Activated T-helper 2 cell treated with anti-CD3 and anti-CD28 coated beads, Interferon-gamma antibody, Interleukin-2, Interleukin-4, amounts not matched to agents 10 μg/mL and 5 μg/mL and 100 μg/mL, durations not matched to agents 14 hours and 24 hours and 36 hours (primary cell): Measurements from ENCODE around the gene ZNF280B. TPM values are rescaled to one million over a fixed set of nuclear protein-coding genes. Genes with fewer than 3 reads are reported as not detected.
"Not testable (repeated sequence)": the region's sequence is repeated elsewhere in the genome, so short reads cannot be mapped to it uniquely, and the experiment has no call there.

Experiments
- DNase-seq: peaks from one replicate; pipeline ENCODE4 v3.0.0; 2021; ENCODE audit warnings: low spot score
- H3K27ac Mint-ChIP-seq: one replicate; pipeline ENCODE4 v1.8.0; 2021; ENCODE audit warnings: mixed read lengths
- H3K27me3 Mint-ChIP-seq: one replicate; pipeline ENCODE4 v1.8.0; 2021; ENCODE audit warnings: low read depth, mixed read lengths
- H3K36me3 Mint-ChIP-seq: one replicate; pipeline ENCODE4 v1.8.0; 2021; ENCODE audit warnings: low read depth, mixed read lengths
- H3K4me1 Mint-ChIP-seq: one replicate; pipeline ENCODE4 v1.8.0; 2021; ENCODE audit warnings: low read depth, mixed read lengths
- H3K4me3 Mint-ChIP-seq: one replicate; pipeline ENCODE4 v1.8.0; 2021; ENCODE audit warnings: low read depth, mild to moderate bottlenecking, moderate library complexity, mixed read lengths
- H3K9me3 Mint-ChIP-seq: one replicate; pipeline ENCODE4 v1.8.0; 2021; ENCODE audit warnings: mixed read lengths
- intact Hi-C: fragments of 100-400 bp; cut with micrococcal nuclease; formaldehyde crosslinking; loops from one replicate; pipeline ENCODE4 v1.15.1; 2023
- total RNA-seq: library from RNA; stranded (reverse); gene quantifications from 2 replicates; pipeline ENCODE4 v1.2.3, GENCODE V29; 2022

ZNF280B gene
- total RNA-seq, 1 donor from 2014 or later, result 3.7 TPM

GRCh38 chr22:22513619-22514018 is 5.1 kb upstream of the ZNF280B start:
- DNase-seq, result no peak
- intact Hi-C loops, result no loop called here
- Mint-ChIP-seq H3K27ac (no peak overlapping the region), H3K4me3 (no peak overlapping the region), H3K27me3 (peaks cover 12% of the 10 kb centered on the region), H3K4me1 (peaks cover 2% of the 10 kb centered on the region), H3K36me3 (peaks cover 7% of the 10 kb centered on the region), H3K9me3 (peaks cover 15% of the 10 kb centered on the region)

- intact Hi-C loops, result no loop called here
- Mint-ChIP-seq H3K9me3 (peaks cover 15% of the 10 kb centered on the region), H3K27me3 (peaks cover 12% of the 10 kb centered on the region), H3K36me3 (peaks cover 7% of the 10 kb centered on the region), H3K4me1 (peaks cover 3% of the 10 kb centered on the region), H3K27ac (no peak overlapping the region), H3K4me3 (no peak overlapping the region)
- no peak for DNase-seq
Measured at GRCh38 chr22:22512951-22513350, 4.4 kb upstream of the ZNF280B start.

- H3K4me3 Mint-ChIP-seq, H3K27me3 Mint-ChIP-seq, DNase-seq, intact Hi-C loops, H3K27ac Mint-ChIP-seq: not testable (repeated sequence)
- Mint-ChIP-seq H3K36me3 (peaks cover 17% of the 10 kb centered on the region), H3K4me1 (peaks cover 12% of the 10 kb centered on the region), H3K9me3 (peaks cover 15% of the 10 kb centered on the region)
Measured at GRCh38 chr22:22510833-22511232, 2.3 kb upstream of the ZNF280B start.

GRCh38 chr22:22509912-22510311 is 1.4 kb upstream of the ZNF280B start:
- H3K4me3 Mint-ChIP-seq, intact Hi-C loops, H3K27me3 Mint-ChIP-seq, DNase-seq, H3K27ac Mint-ChIP-seq: not testable (repeated sequence)
- Mint-ChIP-seq H3K4me1 (peaks cover 12% of the 10 kb centered on the region), H3K9me3 (peaks cover 15% of the 10 kb centered on the region), H3K36me3 (peaks cover 22% of the 10 kb centered on the region)

- no peak for DNase-seq
- intact Hi-C loops, result no loop called here
- Mint-ChIP-seq H3K4me1 (peaks cover 12% of the 10 kb centered on the region), H3K9me3 (peaks cover 15% of the 10 kb centered on the region), H3K27me3 (peaks cover 7% of the 10 kb centered on the region), H3K36me3 (peaks cover 29% of the 10 kb centered on the region), H3K4me3 (peak overlapping the region; percentile 80), H3K27ac (no peak overlapping the region)
Measured at GRCh38 chr22:22507743-22508273, 734 bp downstream of the ZNF280B start.

GRCh38 chr22:22506736-22507135 is 1.8 kb downstream of the ZNF280B start:
- no peaks in the 10 kb centered on the region for H3K27me3 Mint-ChIP-seq
- H3K36me3 Mint-ChIP-seq, result peaks cover 29% of the 10 kb centered on the region
- no peak overlapping the region for H3K27ac Mint-ChIP-seq
- intact Hi-C loops, result no loop called here
- H3K4me1 Mint-ChIP-seq, result peaks cover 12% of the 10 kb centered on the region
- H3K4me3 Mint-ChIP-seq, result no peak overlapping the region
- DNase-seq, result no peak
- H3K9me3 Mint-ChIP-seq, result peaks cover 15% of the 10 kb centered on the region

- Mint-ChIP-seq H3K27me3 (no peaks in the 10 kb centered on the region), H3K4me1 (no peaks in the 10 kb centered on the region), H3K36me3 (peaks cover 3% of the 10 kb centered on the region)
Measured at GRCh38 chr22:22498267-22498666, 10.3 kb downstream of the ZNF280B start.

GRCh38 chr22:22491589-22491988 is 17.0 kb downstream of the ZNF280B start:
- H3K9me3 Mint-ChIP-seq, H3K4me3 Mint-ChIP-seq, DNase-seq, H3K27me3 Mint-ChIP-seq, H3K4me1 Mint-ChIP-seq, intact Hi-C loops, H3K36me3 Mint-ChIP-seq, H3K27ac Mint-ChIP-seq: not testable (repeated sequence)

More at GRCh38 chr22:22498267-22498666, 10.3 kb downstream of the ZNF280B start:
- intact Hi-C loops, result no loop called here
- no peak overlapping the region for H3K4me3 Mint-ChIP-seq
- no peak overlapping the region for H3K27ac Mint-ChIP-seq
- no peak for DNase-seq
- no peaks in the 10 kb centered on the region for H3K9me3 Mint-ChIP-seq

GRCh38 chr22:22488736-22489135 is 19.8 kb downstream of the ZNF280B start:
- DNase-seq, result no peak
- intact Hi-C loops, result no loop called here
- H3K9me3 Mint-ChIP-seq, result no peaks in the 10 kb centered on the region
- no peak overlapping the region for H3K4me3 Mint-ChIP-seq
- H3K27ac Mint-ChIP-seq, result no peak overlapping the region
- H3K4me1 Mint-ChIP-seq, result no peaks in the 10 kb centered on the region
- H3K36me3 Mint-ChIP-seq, result peaks cover 10% of the 10 kb centered on the region
- no peaks in the 10 kb centered on the region for H3K27me3 Mint-ChIP-seq

- peaks cover 7% of the 10 kb centered on the region for H3K36me3 Mint-ChIP-seq
- H3K9me3 Mint-ChIP-seq, result no peaks in the 10 kb centered on the region
- intact Hi-C loops, result no loop called here
Measured at GRCh38 chr22:22487869-22488597, 20.5 kb downstream of the ZNF280B start.

GRCh38 chr22:22487059-22487458 is 21.5 kb downstream of the ZNF280B start:
- H3K9me3 Mint-ChIP-seq, result no peaks in the 10 kb centered on the region
- no peak overlapping the region for H3K27ac Mint-ChIP-seq
- H3K4me1 Mint-ChIP-seq, result no peaks in the 10 kb centered on the region
- intact Hi-C loops, result no loop called here
- no peak for DNase-seq
- no peak overlapping the region for H3K4me3 Mint-ChIP-seq
- H3K27me3 Mint-ChIP-seq, result no peaks in the 10 kb centered on the region
- peaks cover 7% of the 10 kb centered on the region for H3K36me3 Mint-ChIP-seq

More at GRCh38 chr22:22487869-22488597, 20.5 kb downstream of the ZNF280B start:
- no peak overlapping the region for H3K27ac Mint-ChIP-seq
- H3K27me3 Mint-ChIP-seq, result no peaks in the 10 kb centered on the region
- no peak overlapping the region for H3K4me3 Mint-ChIP-seq
- no peaks in the 10 kb centered on the region for H3K4me1 Mint-ChIP-seq
- DNase-seq, result no peak

GRCh38 chr22:22486132-22486899 is 22.2 kb downstream of the ZNF280B start:
- DNase-seq, result no peak
- intact Hi-C loops, result no loop called here
- Mint-ChIP-seq H3K4me3 (no peak overlapping the region), H3K4me1 (no peaks in the 10 kb centered on the region), H3K27me3 (no peaks in the 10 kb centered on the region), H3K9me3 (no peaks in the 10 kb centered on the region), H3K27ac (no peak overlapping the region), H3K36me3 (peaks cover 7% of the 10 kb centered on the region)

- intact Hi-C loops, result no loop called here
- Mint-ChIP-seq H3K27me3 (no peaks in the 10 kb centered on the region), H3K27ac (no peak overlapping the region), H3K36me3 (peaks cover 7% of the 10 kb centered on the region), H3K9me3 (no peaks in the 10 kb centered on the region), H3K4me1 (no peaks in the 10 kb centered on the region), H3K4me3 (no peak overlapping the region)
- DNase-seq, result no peak
Measured at GRCh38 chr22:22485524-22485923, 23.0 kb downstream of the ZNF280B start.
